Measurements from ENCODE around the gene ABCA8. TPM values are rescaled to one million over a fixed set of nuclear protein-coding genes. Genes with fewer than 3 reads are reported as not detected.

The ABCA8 gene
- total and polyA plus RNA-seq, 8 donors, result 0.88 to 9.8 (median 2.9) TPM

DNA sequence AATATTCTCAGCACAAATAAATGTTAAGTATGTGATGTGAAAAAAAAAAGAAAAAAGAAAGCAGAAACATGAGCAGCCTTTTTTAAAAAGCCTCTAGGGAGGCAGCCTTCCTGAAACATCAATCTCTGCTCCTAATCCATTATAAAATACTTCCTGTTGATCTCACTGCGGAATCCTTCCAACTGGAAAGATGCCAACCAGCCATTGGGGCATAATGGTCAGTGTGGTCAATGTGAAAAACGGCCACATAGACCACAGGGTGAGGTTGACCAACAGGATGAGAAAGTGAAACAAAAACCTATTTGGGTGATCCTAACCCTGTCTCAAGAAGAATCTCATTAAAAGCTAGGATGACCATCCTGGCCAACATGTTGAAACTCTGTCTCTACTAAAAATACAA is 26.1 kb upstream of the ABCA8 start:
- Histone ChIP-seq H3K36me3 (no peaks in the 10 kb centered on the region), H3K4me1 (no peaks in the 10 kb centered on the region), H3K9me3 (no peaks in the 10 kb centered on the region), H3K27me3 (no peaks in the 10 kb centered on the region), H3K27ac (no peak overlapping the region), H3K4me3 (no peak overlapping the region)
- TF ChIP-seq, protein P1, sequence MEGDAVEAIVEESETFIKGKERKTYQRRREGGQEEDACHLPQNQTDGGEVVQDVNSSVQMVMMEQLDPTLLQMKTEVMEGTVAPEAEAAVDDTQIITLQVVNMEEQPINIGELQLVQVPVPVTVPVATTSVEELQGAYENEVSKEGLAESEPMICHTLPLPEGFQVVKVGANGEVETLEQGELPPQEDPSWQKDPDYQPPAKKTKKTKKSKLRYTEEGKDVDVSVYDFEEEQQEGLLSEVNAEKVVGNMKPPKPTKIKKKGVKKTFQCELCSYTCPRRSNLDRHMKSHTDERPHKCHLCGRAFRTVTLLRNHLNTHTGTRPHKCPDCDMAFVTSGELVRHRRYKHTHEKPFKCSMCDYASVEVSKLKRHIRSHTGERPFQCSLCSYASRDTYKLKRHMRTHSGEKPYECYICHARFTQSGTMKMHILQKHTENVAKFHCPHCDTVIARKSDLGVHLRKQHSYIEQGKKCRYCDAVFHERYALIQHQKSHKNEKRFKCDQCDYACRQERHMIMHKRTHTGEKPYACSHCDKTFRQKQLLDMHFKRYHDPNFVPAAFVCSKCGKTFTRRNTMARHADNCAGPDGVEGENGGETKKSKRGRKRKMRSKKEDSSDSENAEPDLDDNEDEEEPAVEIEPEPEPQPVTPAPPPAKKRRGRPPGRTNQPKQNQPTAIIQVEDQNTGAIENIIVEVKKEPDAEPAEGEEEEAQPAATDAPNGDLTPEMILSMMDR (IDR thresholded peaks at IDR 0.05), result no peak
- DNase-seq, result peak in 3 of 6 donors; percentile 9 to 26 (median 11)
- intact Hi-C loops (cut with DNase I), result no loop called here
- no peak for FAIRE-seq
- WGBS, 2 donors, result 33 to 43% methylated on average over 2 of the region's 2 CpGs
- ATAC-seq, result peak in 2 of 4 donors; percentile 61 to 63

DNA sequence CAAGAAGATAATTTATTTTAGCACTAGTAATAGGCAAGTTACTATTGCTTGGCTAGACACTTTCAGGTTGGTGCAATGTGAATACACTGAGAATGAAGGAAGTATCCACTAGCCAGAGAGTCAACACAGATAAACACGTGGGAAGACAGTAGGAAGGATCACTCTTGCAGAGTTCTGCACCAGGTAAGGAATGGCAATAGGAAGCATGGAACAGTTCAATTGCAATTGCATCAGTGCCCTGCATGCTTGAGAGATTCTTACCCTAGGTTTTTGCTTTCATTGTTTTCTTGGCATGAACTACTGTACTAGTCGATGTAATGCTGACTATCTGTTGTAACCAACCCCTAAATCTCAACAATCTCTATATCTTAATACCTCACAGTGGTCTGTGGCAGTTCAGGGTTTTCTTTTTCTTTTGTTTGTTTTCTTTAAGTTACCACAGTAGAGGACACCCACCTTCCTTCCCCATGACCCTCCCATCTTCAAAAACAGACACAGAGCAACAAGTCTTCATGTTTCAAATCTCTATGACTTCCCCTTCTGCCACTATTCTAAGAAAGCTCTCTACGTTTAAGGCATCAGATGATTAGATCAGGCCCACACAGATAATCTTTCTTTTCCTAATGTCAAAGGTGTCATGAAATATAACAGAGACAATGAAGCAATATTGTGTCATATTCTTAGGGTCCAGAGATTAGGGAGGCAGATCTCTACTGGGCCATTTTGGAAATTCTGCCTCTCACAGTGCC is 18.1 kb upstream of the ABCA8 start:
- no peak for FAIRE-seq
- Histone ChIP-seq H3K4me3 (no peak overlapping the region), H3K27ac (no peak overlapping the region), H3K9me3 (no peaks in the 10 kb centered on the region), H3K36me3 (no peaks in the 10 kb centered on the region), H3K4me1 (no peaks in the 10 kb centered on the region), H3K27me3 (no peaks in the 10 kb centered on the region)
- WGBS, 2 donors, result 65% methylated on average over 3 of the region's 3 CpGs
- no peak for DNase-seq
- no peak for ATAC-seq
- intact Hi-C loops (cut with DNase I), result no loop called here
- TF ChIP-seq, protein P1 (IDR thresholded peaks at IDR 0.05), result no peak

DNA sequence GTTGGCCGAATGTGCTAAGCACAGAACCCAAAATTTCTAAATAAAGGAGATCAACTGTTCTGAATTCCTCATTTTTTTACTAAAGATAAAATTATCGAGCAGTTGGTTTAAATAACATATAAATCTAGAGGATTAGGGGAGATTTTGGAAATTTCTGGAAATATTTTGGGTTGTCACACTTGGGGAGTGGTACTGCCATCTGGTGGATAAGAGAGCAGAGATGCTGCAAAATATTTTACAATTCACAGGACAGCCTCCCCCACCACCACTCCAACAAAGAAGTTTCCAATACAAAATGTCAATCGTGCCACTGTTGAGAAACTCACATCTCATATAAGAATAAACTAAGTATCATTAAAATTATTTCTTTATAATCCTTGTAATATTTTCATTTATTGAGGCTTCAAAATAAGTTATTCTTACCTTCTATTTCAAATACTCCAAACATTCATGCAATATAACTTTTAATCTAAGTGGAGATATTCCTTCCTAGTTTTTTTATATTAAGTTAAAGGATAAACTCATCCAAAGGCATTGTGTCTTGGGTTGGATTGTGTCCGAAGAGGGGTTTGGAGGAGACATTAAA is 17.0 kb upstream of the ABCA8 start:
- Histone ChIP-seq H3K9me3 (no peaks in the 10 kb centered on the region), H3K4me3 (no peak overlapping the region), H3K27ac (no peak overlapping the region), H3K36me3 (no peaks in the 10 kb centered on the region), H3K4me1 (no peaks in the 10 kb centered on the region), H3K27me3 (no peaks in the 10 kb centered on the region)
- intact Hi-C loops (cut with DNase I), result no loop called here
- FAIRE-seq (no peak), ATAC-seq (peak in 3 of 4 donors; percentile 51 to 53 (median 52)), DNase-seq (no peak)
- 50 to 52% methylated on average over 4 of the region's 4 CpGs for WGBS, 2 donors
- TF ChIP-seq, protein P1 (IDR thresholded peaks at IDR 0.05), result peak in 3 of 4 donors; percentile 21 to 37 (median 28)

DNA sequence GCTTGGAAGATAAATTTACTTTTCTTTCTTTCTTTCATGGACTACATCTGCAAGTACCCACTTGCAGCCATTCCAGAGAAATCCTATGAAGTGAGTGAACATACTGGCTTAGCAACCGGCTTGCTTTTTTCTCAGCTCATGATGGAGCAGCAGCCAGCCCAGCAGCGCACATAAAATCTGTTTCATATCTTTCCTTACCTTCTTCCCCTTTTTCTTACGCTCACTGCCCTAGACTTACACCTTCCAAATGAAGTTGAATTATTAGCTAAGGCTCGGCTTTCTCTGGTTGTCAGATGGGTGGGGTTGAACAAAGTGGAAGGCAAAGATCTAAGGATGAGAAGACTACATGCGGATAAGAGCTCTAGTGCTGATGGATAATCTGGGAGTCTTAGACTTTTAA is 13.9 kb upstream of the ABCA8 start:
- TF ChIP-seq, protein P1 (IDR thresholded peaks at IDR 0.05), result no peak
- no peak for ATAC-seq

DNA sequence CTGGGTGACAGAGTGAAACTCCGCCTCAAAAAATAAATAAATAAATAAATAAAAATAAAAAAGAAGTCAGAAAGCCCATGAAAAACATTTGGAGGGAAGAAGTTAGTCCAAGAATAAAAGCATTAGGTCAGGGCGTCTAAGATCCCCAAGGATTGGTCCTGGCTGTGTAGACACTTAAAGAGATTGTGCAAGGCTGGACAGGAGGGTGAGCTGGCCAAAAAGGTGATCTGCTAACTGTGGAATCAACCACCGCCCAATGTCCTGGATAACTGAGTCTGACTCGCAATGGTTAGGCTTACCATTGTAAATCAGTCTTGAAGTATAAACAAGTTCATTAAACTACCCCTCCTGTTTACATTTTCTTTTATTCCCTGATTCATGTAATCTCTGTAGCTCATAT is 8.8 kb upstream of the ABCA8 start:
- FAIRE-seq, result no peak

More for the DNA sequence above, 13.9 kb upstream of the ABCA8 start:
- FAIRE-seq, result no peak
- intact Hi-C loops (cut with DNase I), result no loop called here
- Histone ChIP-seq H3K4me1 (no peaks in the 10 kb centered on the region), H3K9me3 (no peaks in the 10 kb centered on the region), H3K4me3 (no peak overlapping the region), H3K27ac (no peak overlapping the region), H3K27me3 (no peaks in the 10 kb centered on the region), H3K36me3 (no peaks in the 10 kb centered on the region)
- 87 to 93% methylated on average over 5 of the region's 5 CpGs for WGBS, 2 donors
- no peak for DNase-seq

More for the DNA sequence above, 8.8 kb upstream of the ABCA8 start:
- no peaks in the 10 kb centered on the region for H3K9me3 ChIP-seq
- no peaks in the 10 kb centered on the region for H3K36me3 ChIP-seq
- 90 to 92% methylated on average over 4 of the region's 4 CpGs for WGBS, 2 donors
- H3K4me1 ChIP-seq, result no peaks in the 10 kb centered on the region
- no peaks in the 10 kb centered on the region for H3K27me3 ChIP-seq
- TF ChIP-seq, protein P1 (IDR thresholded peaks at IDR 0.05), result no peak
- H3K4me3 ChIP-seq, result no peak overlapping the region
- intact Hi-C loops (cut with DNase I), result no loop called here
- DNase-seq (no peak), ATAC-seq (no peak)
- no peak overlapping the region for H3K27ac ChIP-seq

All from pancreas (tissue), 10 donors.